GM18507 (cell line): ENCODE data around the gene ENOX1.
"Not testable (repeated sequence)": the region's sequence is repeated elsewhere in the genome, so short reads cannot be mapped to it uniquely, and the experiment has no call there.

Experiments
- DNase-seq: peaks from one replicate; pipeline ENCODE4 v3.0.0; 2011; ENCODE audit warnings: low read depth; ENCODE audit not compliant: insufficient read length; ENCODE audit errors: extremely low spot score
- FAIRE-seq: peaks from 2 replicates; lab custom pipeline; 2011; peaks lifted over from hg19 to GRCh38; lab: Jason Lieb, UNC

The ENOX1 gene

GRCh38 chr13:43170506-43170905 is 616.3 kb downstream of the ENOX1 start:
- DNase-seq (no peak), FAIRE-seq (no peak)

- FAIRE-seq, DNase-seq: not testable (repeated sequence)
Observed at GRCh38 chr13:43168434-43168833, 618.3 kb downstream of the ENOX1 start.

- FAIRE-seq: no peak
- DNase-seq: no peak
Observed at GRCh38 chr13:43167731-43168130, 619.0 kb downstream of the ENOX1 start.

- DNase-seq (no peak), FAIRE-seq (no peak)
Observed at GRCh38 chr13:43166644-43167457, 619.9 kb downstream of the ENOX1 start.
